NAMALWA (cell line): Measurements from ENCODE around the gene TADA2B.

Source experiments
- DNase-seq: peaks from one replicate; pipeline ENCODE4 v3.0.0-alpha.2; 2015; ENCODE audit warnings: low spot score

The TADA2B gene

GRCh38 chr4:7043284-7044136 is at the start of gene TADA2B:
TADA2B (plus strand) TSS chr4:7043372; CDS start chr4:7043580, 208 bp downstream.
- DNase-seq = peak; percentile 63

DNA sequence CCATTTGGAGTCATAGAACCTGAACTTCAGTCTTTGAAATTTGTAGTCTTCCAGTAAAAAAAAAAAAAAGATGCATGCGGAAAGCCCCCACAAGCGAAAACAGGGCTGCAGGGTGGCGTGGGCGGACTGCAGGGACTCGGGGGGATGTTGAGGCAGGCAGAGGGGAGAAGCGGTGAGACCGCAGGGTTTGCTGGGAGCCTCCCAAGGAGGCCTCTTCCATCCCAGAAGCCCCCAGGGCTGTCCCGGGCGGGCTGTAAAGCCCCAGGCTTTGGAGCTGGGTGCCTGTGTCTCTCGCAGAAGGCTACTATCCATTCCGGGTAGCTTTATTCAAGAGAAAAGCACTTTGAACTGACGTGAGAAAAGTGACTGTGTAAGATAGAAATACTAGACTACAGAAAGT is 46.7 kb upstream of the TADA2B start:
- DNase-seq = no peak

DNA sequence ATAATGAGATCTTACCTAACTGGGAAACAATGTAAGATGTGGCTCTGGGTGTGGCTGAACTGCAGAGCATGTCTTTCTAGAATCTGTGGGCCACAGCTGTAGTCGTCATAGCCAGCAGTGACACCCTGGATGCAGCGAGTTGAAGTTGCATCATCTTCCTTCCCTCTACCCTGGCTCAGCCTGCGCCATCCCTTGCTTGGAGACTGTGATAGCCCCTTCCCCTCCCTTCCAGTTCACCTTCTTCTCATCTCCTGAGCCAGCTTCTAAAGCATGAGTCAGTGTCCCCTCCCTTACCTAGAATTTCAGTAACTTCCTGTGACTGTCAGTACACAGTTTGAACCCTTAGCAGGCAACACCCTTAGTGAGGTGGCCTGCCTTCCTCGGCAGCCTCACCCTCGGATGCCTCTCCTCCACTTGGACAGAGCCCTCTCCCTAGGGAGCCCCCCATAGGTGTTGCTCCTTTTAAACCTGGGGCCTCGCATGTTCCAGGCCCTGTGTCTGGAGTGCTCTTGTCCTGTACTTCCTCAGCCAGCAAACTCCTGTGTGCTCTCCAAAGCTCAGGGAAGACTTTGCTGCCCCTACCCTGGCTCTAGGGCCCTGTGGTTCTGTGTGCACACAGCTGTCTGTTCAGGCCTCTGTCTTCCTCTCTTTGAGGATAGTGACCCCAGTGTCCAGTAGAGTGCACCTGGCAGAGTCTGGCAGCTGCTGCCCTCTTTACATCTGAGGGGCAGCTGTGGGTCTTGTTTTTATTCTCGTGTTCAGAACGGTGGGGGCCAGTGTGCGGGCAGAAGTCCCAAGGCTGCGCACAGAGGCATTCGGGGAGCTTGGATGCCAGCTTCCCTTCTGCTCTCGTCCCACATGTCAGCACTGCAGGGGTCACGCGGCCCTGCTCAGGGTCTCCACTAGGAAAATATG is 43.7 kb upstream of the TADA2B start:
- no peak for DNase-seq

DNA sequence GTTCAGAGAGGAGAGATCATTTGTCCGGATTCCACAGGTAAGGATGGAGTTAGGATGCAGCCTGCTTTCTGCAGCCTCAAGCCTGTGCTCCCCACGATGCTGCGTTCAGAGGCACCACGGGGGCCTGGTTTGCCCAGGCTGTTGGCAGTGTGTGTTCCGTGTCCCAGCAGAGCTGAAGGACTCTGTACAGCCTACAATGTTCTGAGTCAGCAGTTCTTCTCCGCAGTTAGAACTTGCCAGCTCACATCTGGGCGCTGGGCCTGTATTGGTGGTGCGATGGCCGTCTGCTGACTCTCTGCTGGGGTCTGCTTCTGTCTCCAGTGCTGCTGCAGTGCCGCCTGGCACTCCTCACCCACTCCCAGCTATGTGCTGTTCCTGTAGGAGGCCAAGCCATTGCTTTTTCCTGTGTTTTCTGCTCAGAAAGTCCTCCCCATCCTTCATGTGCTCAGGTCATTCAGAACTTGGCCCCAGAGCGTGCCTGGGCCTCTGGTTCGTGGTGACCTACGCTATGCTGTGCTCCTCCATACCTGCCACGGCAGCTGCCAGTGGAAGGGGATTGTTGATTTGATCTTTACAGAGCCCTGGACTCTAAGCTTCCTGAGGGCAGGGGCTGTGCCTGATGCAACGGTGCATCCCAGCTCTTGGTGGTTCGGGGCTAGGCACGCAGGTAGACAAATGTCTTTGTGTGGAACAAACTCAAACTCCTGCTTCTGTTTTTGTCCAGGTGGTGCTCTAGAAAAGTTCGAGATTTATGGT is 42.6 kb upstream of the TADA2B start:
- DNase-seq = no peak

GRCh38 chr4:7001271-7001670 is 41.9 kb upstream of the TADA2B start:
- no peak for DNase-seq

GRCh38 chr4:7002336-7002735 is 40.8 kb upstream of the TADA2B start:
- DNase-seq = no peak

- no peak for DNase-seq
These were observed 39.8 kb upstream of the TADA2B start for GRCh38 chr4:7003176-7003878.

GRCh38 chr4:7003879-7004240 is 39.3 kb upstream of the TADA2B start:
- no peak for DNase-seq

GRCh38 chr4:7004331-7004730 is 38.8 kb upstream of the TADA2B start:
- no peak for DNase-seq

DNA sequence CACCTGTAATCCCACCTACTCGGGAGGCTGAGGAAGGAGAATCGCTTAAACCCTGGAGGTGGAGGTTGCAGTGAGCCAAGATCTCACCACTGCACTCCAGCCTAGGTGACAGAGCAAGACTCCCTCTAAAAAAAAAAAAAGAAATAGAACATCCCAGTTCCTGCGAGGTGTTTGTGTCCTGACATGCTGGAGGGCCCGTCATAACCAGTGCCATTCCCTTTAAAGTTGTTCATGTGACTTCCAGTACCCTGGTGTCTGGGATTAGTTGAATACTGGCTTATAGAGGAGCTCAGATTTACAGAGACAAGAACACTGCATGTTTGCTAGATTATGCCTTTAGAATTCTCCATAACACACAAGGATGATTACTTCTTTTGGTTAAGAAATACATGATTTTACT is 37.6 kb upstream of the TADA2B start:
- DNase-seq = no peak

DNA sequence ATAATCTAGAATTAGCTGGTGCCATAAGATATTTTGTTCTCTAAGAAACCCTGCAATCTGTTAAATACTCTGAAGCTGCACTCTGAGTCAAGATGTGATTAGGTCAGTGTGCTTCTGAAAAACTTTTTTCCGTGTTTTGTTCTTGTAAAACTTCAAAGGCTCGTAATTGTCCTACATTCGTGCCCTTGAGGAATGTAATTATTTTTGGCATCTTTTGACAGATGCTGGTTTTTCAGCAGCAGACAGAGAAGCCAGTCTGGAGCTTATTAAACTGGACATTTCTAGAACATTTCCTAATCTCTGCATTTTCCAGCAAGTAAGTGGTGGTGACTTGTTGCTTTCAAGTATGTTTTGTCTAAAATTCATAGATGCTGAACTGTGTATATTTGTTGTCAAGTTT is 36.8 kb upstream of the TADA2B start:
- DNase-seq = no peak

DNA sequence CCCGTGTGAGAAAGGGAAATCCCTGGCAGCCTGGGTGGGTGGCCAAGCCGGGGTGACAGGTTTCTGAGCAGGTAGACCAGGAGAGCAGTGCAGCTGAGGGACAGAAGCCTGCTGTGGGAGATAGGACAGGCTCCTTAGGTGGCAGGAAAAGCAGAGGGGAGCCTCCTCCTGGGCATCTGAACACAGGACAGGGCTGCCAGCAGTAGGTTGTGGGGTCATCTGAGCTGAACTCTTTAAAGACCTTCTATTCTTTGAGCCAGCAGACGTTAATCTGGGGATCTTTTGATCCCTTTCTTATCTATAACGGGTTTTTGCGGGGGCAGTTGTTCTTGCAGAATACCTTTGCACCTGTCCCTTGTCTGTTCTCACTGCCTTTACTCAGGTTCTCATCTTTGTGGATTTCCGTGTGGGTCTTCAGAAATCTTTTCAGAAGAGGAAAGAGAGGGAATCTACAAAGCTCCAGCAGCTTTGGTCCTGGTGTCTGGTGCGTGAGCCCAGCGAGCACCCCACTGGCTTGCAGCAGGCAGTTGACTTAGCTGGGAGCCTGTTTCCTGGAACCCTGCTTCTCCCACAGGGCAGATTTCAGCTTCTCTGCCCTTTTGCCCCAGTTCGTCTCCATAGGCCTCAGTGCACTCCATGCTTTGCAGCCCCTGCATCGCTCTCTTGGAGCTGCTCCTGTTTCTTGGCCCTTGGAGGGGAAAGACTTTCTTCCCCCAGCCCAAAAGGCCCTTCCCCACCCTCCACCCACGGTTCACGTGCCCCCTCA is 35.8 kb upstream of the TADA2B start:
- DNase-seq = no peak

- no peak for DNase-seq
These were observed 35.2 kb upstream of the TADA2B start for GRCh38 chr4:7007944-7008343.

DNA sequence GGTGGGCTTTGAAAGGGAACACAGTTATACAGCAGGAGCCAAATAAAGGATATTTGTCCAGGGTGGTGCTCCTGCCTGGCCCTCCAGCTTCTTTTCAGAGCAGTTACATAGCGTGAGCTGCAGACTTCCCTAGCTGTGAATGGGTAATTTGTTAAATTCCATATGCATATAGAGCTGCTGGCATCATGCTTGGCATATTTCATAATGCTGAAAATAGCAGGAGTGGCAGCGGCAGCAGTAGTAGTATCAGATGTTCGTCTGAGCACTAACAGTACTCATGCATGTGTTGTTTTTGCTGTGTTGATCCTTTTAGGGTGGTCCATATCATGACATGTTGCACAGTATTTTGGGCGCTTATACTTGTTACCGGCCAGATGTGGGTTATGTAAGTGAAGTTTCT is 33.6 kb upstream of the TADA2B start:
- DNase-seq = no peak

DNA sequence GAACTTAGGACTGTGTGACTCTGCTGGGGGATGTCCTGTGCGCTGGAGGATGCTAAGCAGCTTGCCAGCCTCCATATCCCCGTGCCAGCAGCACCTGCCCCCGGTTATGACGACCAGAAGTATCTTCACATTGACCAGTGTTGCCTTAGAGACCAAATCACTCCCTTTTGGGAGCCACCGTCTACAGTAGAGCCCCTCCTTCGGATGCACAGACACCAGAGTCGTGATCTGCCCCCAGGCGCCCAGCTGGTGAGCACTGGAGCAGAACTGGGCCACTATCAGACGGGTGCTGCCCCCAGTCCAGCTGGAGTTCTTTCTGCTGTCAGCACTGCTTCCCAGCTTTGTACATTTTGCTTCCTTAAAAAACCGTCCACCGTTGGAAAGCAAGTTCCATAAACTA is 30.0 kb upstream of the TADA2B start:
- DNase-seq = peak; percentile 44

DNA sequence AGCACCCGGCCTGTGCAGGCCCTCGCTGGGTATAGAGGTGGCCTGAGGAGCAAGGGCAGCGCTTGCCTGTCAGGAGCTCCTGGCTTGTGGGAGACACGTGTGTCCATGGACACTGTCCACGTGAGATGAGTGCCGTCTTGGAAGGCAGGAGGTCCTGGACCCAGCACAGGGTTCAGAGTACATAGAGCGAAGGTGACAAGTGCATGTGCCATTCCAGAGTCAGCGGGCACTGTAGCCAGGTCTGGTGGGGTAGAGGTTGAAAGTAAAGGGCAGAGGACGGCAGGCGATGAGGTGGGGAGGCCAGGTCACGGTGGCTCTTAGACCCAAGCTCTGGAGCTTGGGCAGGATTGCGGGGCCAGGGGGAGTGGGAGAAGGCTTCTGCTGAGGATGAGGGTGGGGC is 28.4 kb upstream of the TADA2B start:
- no peak for DNase-seq

- no peak for DNase-seq
These were observed 27.7 kb upstream of the TADA2B start for GRCh38 chr4:7015383-7016035.

GRCh38 chr4:7016086-7016485 is 27.1 kb upstream of the TADA2B start:
- no peak for DNase-seq

DNA sequence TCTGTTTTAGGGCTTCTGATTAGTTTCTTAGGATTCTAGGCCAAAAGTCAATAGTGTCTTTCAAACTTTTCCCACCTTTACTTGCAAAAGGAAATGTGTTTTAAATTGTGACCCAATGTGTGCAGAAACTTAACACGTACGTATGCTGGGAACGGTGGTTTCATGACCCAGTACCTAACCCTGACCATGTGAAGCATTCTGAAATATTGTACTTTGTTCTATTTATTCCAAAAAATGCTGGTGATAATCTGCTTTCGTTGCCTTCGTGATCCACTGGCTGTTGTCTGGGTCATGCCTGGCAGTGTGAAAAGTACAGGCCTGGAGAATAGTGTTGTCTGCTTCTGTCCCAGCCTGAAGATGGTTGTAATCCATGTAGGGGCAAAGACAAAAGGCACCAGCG is 26.7 kb upstream of the TADA2B start:
- DNase-seq = no peak

DNA sequence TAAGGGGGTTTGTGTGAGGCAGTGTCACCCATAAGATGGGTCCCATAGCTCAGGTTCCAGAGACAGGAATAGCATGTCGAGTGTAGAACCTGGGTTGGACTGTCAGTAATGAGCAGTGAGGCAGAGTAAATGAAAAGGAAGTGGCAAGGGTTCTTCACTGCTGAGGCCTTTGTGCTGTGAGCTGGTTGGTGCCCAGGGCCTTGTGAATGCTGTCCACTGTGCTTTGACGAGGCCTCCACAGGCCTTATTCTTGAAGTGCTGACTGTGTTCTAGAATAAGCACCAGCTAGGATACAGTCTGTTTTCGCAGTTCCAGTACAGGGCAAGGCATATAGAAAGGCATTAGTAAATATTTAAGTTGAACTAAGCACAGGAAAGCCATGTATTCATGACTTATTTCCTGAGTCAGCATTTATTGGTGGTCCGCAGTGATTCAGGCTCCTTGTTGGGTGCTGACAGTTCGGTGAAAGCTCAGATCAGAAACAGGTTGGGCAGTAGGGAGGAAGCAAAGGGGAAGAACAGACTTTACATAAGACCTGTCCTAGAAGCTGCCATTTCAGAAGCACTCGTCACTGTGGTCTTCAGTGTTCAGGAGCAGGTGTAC is 25.6 kb upstream of the TADA2B start:
- DNase-seq = no peak
